Lower lobe of right lung (tissue), 2 donors: Measurements from ENCODE around the gene ERBIN. TPM values are rescaled to one million over a fixed set of nuclear protein-coding genes. Genes with fewer than 3 reads are reported as not detected.

ENCODE experiments used
- ATAC-seq, 2 donors: fragments of 200-7000 bp; cut with Tn5 transposase; one replicate each; pipeline ENCODE4 v1.9.1; 2020 to 2022; ENCODE audit warnings: mild to moderate bottlenecking in 2 of 2, moderate library complexity in 2 of 2
- DNase-seq: peaks from one replicate; pipeline ENCODE4 v3.0.0-alpha.2; 2020
- H3K27ac ChIP-seq: fragments of 200-600 bp; one replicate; pipeline ENCODE4 v1.8.0; 2022
- H3K27me3 ChIP-seq: fragments of 200-600 bp; one replicate; pipeline ENCODE4 v1.8.0; 2022; ENCODE audit warnings: low read depth
- H3K36me3 ChIP-seq: fragments of 200-600 bp; one replicate; pipeline ENCODE4 v1.8.0; 2022; ENCODE audit warnings: mild to moderate bottlenecking
- H3K4me1 ChIP-seq: fragments of 200-600 bp; one replicate; pipeline ENCODE4 v1.8.0; 2022
- H3K4me3 ChIP-seq: fragments of 200-600 bp; one replicate; pipeline ENCODE4 v1.8.0; 2022; ENCODE audit warnings: mild to moderate bottlenecking
- H3K9me3 ChIP-seq: fragments of 200-600 bp; one replicate; pipeline ENCODE4 v1.8.0; 2022
- CTCF ChIP-seq: fragments of 200-600 bp; IDR thresholded peaks from one replicate; pipeline ENCODE4 v1.8.0; 2022; ENCODE audit warnings: antibody characterized with exemption, mild to moderate bottlenecking
- intact Hi-C: fragments of 100-400 bp; cut with DNase I; formaldehyde crosslinking; loops from one replicate; pipeline ENCODE4 v1.11.0; 2022
- total RNA-seq: library from RNA; stranded (reverse); fragmentation: NEBNext Ultra II Directional; extraction: Animal tissue kit (Norgen Biotek cat#: 25700); gene quantifications from one replicate; pipeline ENCODE4 v1.2.1, GENCODE V29; 2021
- donor health status: DM: no; HTN: yes; CAD: no; lungs with severe emphysema.

ERBIN gene
- total RNA-seq, 1 donor from 2014 or later, result 68.2 TPM

GRCh38 chr5:65986050-65986451 lies 59.7 kb downstream of the ERBIN start:
- ATAC-seq (no peak), DNase-seq (no peak)
- H3K9me3 ChIP-seq, result no peaks in the 10 kb centered on the region
- TF ChIP-seq CTCF, result no peak
- intact Hi-C loops, result no loop called here
- no peak overlapping the region for H3K27ac ChIP-seq
- no peaks in the 10 kb centered on the region for H3K27me3 ChIP-seq
- no peaks in the 10 kb centered on the region for H3K4me1 ChIP-seq
- H3K4me3 ChIP-seq, result no peak overlapping the region
- peaks cover 8% of the 10 kb centered on the region for H3K36me3 ChIP-seq

- H3K4me3 ChIP-seq, result no peak overlapping the region
- intact Hi-C loops, result no loop called here
- H3K27me3 ChIP-seq, result no peaks in the 10 kb centered on the region
- H3K9me3 ChIP-seq, result no peaks in the 10 kb centered on the region
- H3K27ac ChIP-seq, result no peak overlapping the region
- peaks cover 11% of the 10 kb centered on the region for H3K36me3 ChIP-seq
- peak in 1 of 2 donors; percentile 26 for ATAC-seq
- no peak for DNase-seq
- no peak for TF ChIP-seq CTCF
- no peaks in the 10 kb centered on the region for H3K4me1 ChIP-seq
Measured at GRCh38 chr5:65986796-65987195, 60.4 kb downstream of the ERBIN start.

GRCh38 chr5:65987982-65988381 lies 61.6 kb downstream of the ERBIN start:
- intact Hi-C loops, result no loop called here
- Histone ChIP-seq H3K4me1 (no peaks in the 10 kb centered on the region), H3K27me3 (no peaks in the 10 kb centered on the region), H3K9me3 (no peaks in the 10 kb centered on the region), H3K4me3 (no peak overlapping the region), H3K27ac (no peak overlapping the region), H3K36me3 (peaks cover 21% of the 10 kb centered on the region)
- TF ChIP-seq CTCF, result no peak
- DNase-seq, result no peak
- no peak for ATAC-seq

- peaks cover 21% of the 10 kb centered on the region for H3K36me3 ChIP-seq
- intact Hi-C loops, result no loop called here
- H3K4me1 ChIP-seq, result no peaks in the 10 kb centered on the region
- H3K9me3 ChIP-seq, result no peaks in the 10 kb centered on the region
- TF ChIP-seq CTCF, result no peak
- no peak overlapping the region for H3K27ac ChIP-seq
- H3K4me3 ChIP-seq, result no peak overlapping the region
- no peaks in the 10 kb centered on the region for H3K27me3 ChIP-seq
- no peak for ATAC-seq
- no peak for DNase-seq
Measured at GRCh38 chr5:65989158-65989557, 62.8 kb downstream of the ERBIN start.

GRCh38 chr5:65992630-65993029 lies 66.3 kb downstream of the ERBIN start:
- ATAC-seq (no peak), DNase-seq (no peak)
- no peaks in the 10 kb centered on the region for H3K9me3 ChIP-seq
- no peaks in the 10 kb centered on the region for H3K4me1 ChIP-seq
- no peak overlapping the region for H3K4me3 ChIP-seq
- intact Hi-C loops, result no loop called here
- peaks cover 23% of the 10 kb centered on the region for H3K36me3 ChIP-seq
- TF ChIP-seq CTCF, result no peak
- no peaks in the 10 kb centered on the region for H3K27me3 ChIP-seq
- H3K27ac ChIP-seq, result no peak overlapping the region
